ENCODE measurements around the gene ANKRD12. TPM values are rescaled to one million over a fixed set of nuclear protein-coding genes. Genes with fewer than 3 reads are reported as not detected.

ANKRD12 gene
- polyA plus RNA-seq, 4 donors = 7.5 to 22.2 (median 21.1) TPM

GRCh38 chr18:9283791-9284190 is 147.2 kb downstream of the ANKRD12 start:
- no peak overlapping the region for H3K27ac ChIP-seq (ENCODE audit: low read depth in 1 of 3, low read length in 2 of 3)
- no peaks in the 10 kb centered on the region for H3K9me3 ChIP-seq (ENCODE audit: control insufficient read depth in 2 of 2, insufficient read depth in 1 of 2, low read depth in 1 of 2, low read length in 1 of 2)
- no peak for FAIRE-seq
- no peaks in the 10 kb centered on the region for H3K27me3 ChIP-seq (ENCODE audit: control insufficient read depth in 3 of 3, insufficient read depth in 3 of 3, low read length in 3 of 3)
- 79 to 94% (median 93%) methylated on average over 2 of the region's 2 CpGs for WGBS, 3 donors
- peaks cover 0 to 5% (median 0%) of the 10 kb centered on the region in 3 donors for H3K36me3 ChIP-seq (ENCODE audit: control insufficient read depth in 3 of 3, insufficient read depth in 2 of 3, low read depth in 1 of 3, low read length in 3 of 3)
- H3K4me3 ChIP-seq (ENCODE audit: low read depth in 1 of 3, low read length in 3 of 3) = no peak overlapping the region
- H3K4me1 ChIP-seq (ENCODE audit: control insufficient read depth in 3 of 3, insufficient read depth in 2 of 3, low read depth in 1 of 3, low read length in 2 of 3) = no peaks in the 10 kb centered on the region
- no peak for DNase-seq

- 93 to 94% (median 94%) methylated on average over 2 of the region's 2 CpGs for WGBS, 3 donors
- Histone ChIP-seq H3K9me3 (ENCODE audit: control insufficient read depth in 2 of 2, insufficient read depth in 1 of 2, low read depth in 1 of 2, low read length in 1 of 2) (peaks cover 0 to 4% of the 10 kb centered on the region in 2 donors), H3K27me3 (ENCODE audit: control insufficient read depth in 3 of 3, insufficient read depth in 3 of 3, low read length in 3 of 3) (no peaks in the 10 kb centered on the region), H3K4me1 (ENCODE audit: control insufficient read depth in 3 of 3, insufficient read depth in 2 of 3, low read depth in 1 of 3, low read length in 2 of 3) (no peaks in the 10 kb centered on the region), H3K4me3 (ENCODE audit: low read depth in 1 of 3, low read length in 3 of 3) (no peak overlapping the region), H3K36me3 (ENCODE audit: control insufficient read depth in 3 of 3, insufficient read depth in 2 of 3, low read depth in 1 of 3, low read length in 3 of 3) (no peaks in the 10 kb centered on the region), H3K27ac (ENCODE audit: low read depth in 1 of 3, low read length in 2 of 3) (no peak overlapping the region)
- FAIRE-seq = no peak
- no peak for DNase-seq
Measured at GRCh38 chr18:9285604-9286003, 149.0 kb downstream of the ANKRD12 start.

DNA sequence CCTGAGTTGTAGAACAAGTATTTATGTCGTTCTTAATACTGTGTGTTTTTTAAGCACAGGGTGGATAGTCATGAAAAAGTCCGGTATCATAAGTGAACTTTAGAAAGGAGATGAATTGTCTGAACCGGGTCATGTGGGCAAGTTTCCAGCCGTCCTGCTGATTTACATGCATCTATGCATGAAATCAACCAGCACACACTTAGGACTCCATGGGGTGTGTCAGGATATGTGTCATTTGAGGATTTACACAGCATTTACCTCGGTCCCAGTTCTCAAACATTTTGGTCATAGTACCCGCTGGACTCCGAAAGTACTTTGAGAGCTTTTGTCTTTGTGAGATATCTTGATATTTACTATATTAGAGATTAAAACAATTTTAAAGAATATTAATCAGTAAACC is 150.5 kb downstream of the ANKRD12 start:
- no peak overlapping the region for H3K4me3 ChIP-seq (ENCODE audit: low read depth in 1 of 3, low read length in 3 of 3)
- H3K4me1 ChIP-seq (ENCODE audit: control insufficient read depth in 3 of 3, insufficient read depth in 2 of 3, low read depth in 1 of 3, low read length in 2 of 3) = no peaks in the 10 kb centered on the region
- no peak overlapping the region for H3K27ac ChIP-seq (ENCODE audit: low read depth in 1 of 3, low read length in 2 of 3)
- DNase-seq (no peak), FAIRE-seq (no peak)
- WGBS, 3 donors = 74 to 80% (median 75%) methylated on average over 7 of the region's 7 CpGs
- no peaks in the 10 kb centered on the region for H3K27me3 ChIP-seq (ENCODE audit: control insufficient read depth in 3 of 3, insufficient read depth in 3 of 3, low read length in 3 of 3)
- H3K9me3 ChIP-seq (ENCODE audit: control insufficient read depth in 2 of 2, insufficient read depth in 1 of 2, low read depth in 1 of 2, low read length in 1 of 2) = peaks cover 0 to 11% of the 10 kb centered on the region in 2 donors
- no peaks in the 10 kb centered on the region for H3K36me3 ChIP-seq (ENCODE audit: control insufficient read depth in 3 of 3, insufficient read depth in 2 of 3, low read depth in 1 of 3, low read length in 3 of 3)

- H3K4me1 ChIP-seq (ENCODE audit: control insufficient read depth in 3 of 3, insufficient read depth in 2 of 3, low read depth in 1 of 3, low read length in 2 of 3) = no peaks in the 10 kb centered on the region
- DNase-seq = no peak
- peaks cover 0 to 27% of the 10 kb centered on the region in 2 donors for H3K9me3 ChIP-seq (ENCODE audit: control insufficient read depth in 2 of 2, insufficient read depth in 1 of 2, low read depth in 1 of 2, low read length in 1 of 2)
- no peaks in the 10 kb centered on the region for H3K36me3 ChIP-seq (ENCODE audit: control insufficient read depth in 3 of 3, insufficient read depth in 2 of 3, low read depth in 1 of 3, low read length in 3 of 3)
- no peak overlapping the region for H3K4me3 ChIP-seq (ENCODE audit: low read depth in 1 of 3, low read length in 3 of 3)
- H3K27ac ChIP-seq (ENCODE audit: low read depth in 1 of 3, low read length in 2 of 3) = no peak overlapping the region
- no peak for FAIRE-seq
- no peaks in the 10 kb centered on the region for H3K27me3 ChIP-seq (ENCODE audit: control insufficient read depth in 3 of 3, insufficient read depth in 3 of 3, low read length in 3 of 3)
Measured at GRCh38 chr18:9289698-9290097, 153.1 kb downstream of the ANKRD12 start.

DNA sequence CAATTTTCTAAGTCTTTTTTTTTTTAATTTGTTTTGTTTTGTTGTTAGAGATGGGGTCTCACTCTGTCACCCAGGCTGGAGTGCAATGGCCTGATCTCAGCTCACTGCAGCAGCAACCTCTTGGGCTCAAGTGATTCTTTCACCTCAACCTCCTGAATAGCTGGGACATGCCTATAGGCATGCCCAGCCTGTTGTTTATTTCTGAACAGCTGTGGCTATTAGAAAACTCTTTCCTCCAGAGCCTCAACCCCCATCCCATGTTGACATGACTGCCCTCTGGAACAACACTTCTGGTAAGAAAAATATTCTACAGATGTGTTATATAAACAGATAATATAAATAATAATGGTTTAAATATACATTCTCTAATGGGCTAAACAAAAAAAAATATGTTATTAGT is 153.6 kb downstream of the ANKRD12 start:
- no peaks in the 10 kb centered on the region for H3K36me3 ChIP-seq (ENCODE audit: control insufficient read depth in 3 of 3, insufficient read depth in 2 of 3, low read depth in 1 of 3, low read length in 3 of 3)
- no peak overlapping the region for H3K4me3 ChIP-seq (ENCODE audit: low read depth in 1 of 3, low read length in 3 of 3)
- H3K27me3 ChIP-seq (ENCODE audit: control insufficient read depth in 3 of 3, insufficient read depth in 3 of 3, low read length in 3 of 3) = no peaks in the 10 kb centered on the region
- no peak overlapping the region for H3K27ac ChIP-seq (ENCODE audit: low read depth in 1 of 3, low read length in 2 of 3)
- DNase-seq = no peak
- no peaks in the 10 kb centered on the region for H3K4me1 ChIP-seq (ENCODE audit: control insufficient read depth in 3 of 3, insufficient read depth in 2 of 3, low read depth in 1 of 3, low read length in 2 of 3)
- peaks cover 0 to 31% of the 10 kb centered on the region in 2 donors for H3K9me3 ChIP-seq (ENCODE audit: control insufficient read depth in 2 of 2, insufficient read depth in 1 of 2, low read depth in 1 of 2, low read length in 1 of 2)
- no peak for FAIRE-seq

DNA sequence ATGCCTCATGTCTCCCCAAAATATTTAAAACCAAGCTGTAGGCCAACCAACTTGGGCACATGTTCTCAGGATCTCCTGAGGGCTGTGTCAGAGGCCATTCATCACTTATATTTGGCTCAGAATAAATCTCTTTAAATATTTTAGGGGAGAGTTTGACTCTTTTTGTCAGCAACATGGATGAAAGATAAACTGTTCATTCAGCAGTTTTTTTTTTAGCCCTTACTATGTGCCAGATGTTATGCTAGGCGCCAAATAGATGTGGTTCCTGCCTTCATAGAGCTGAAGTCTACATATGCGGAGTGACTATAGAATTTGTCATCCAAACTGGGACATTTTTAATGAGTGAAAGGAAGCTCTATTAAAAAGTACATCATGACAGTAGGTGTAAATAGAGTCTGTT is 155.5 kb downstream of the ANKRD12 start:
- H3K27ac ChIP-seq (ENCODE audit: low read depth in 1 of 3, low read length in 2 of 3) = no peak overlapping the region
- no peaks in the 10 kb centered on the region for H3K27me3 ChIP-seq (ENCODE audit: control insufficient read depth in 3 of 3, insufficient read depth in 3 of 3, low read length in 3 of 3)
- DNase-seq = no peak
- H3K9me3 ChIP-seq (ENCODE audit: control insufficient read depth in 2 of 2, insufficient read depth in 1 of 2, low read depth in 1 of 2, low read length in 1 of 2) = peaks cover 0 to 39% of the 10 kb centered on the region in 2 donors
- no peak for FAIRE-seq
- WGBS, 3 donors = 95 to 97% (median 97%) methylated on average over 2 of the region's 2 CpGs
- no peak overlapping the region for H3K4me3 ChIP-seq (ENCODE audit: low read depth in 1 of 3, low read length in 3 of 3)
- H3K36me3 ChIP-seq (ENCODE audit: control insufficient read depth in 3 of 3, insufficient read depth in 2 of 3, low read depth in 1 of 3, low read length in 3 of 3) = no peaks in the 10 kb centered on the region
- H3K4me1 ChIP-seq (ENCODE audit: control insufficient read depth in 3 of 3, insufficient read depth in 2 of 3, low read depth in 1 of 3, low read length in 2 of 3) = no peaks in the 10 kb centered on the region

- H3K27ac ChIP-seq (ENCODE audit: low read depth in 1 of 3, low read length in 2 of 3) = no peak overlapping the region
- H3K36me3 ChIP-seq (ENCODE audit: control insufficient read depth in 3 of 3, insufficient read depth in 2 of 3, low read depth in 1 of 3, low read length in 3 of 3) = no peaks in the 10 kb centered on the region
- FAIRE-seq (no peak), DNase-seq (no peak)
- H3K9me3 ChIP-seq (ENCODE audit: control insufficient read depth in 2 of 2, insufficient read depth in 1 of 2, low read depth in 1 of 2, low read length in 1 of 2) = peaks cover 0 to 46% of the 10 kb centered on the region in 2 donors
- H3K4me3 ChIP-seq (ENCODE audit: low read depth in 1 of 3, low read length in 3 of 3) = no peak overlapping the region
- 81 to 95% (median 89%) methylated on average over 1 of the region's 1 CpG for WGBS, 3 donors
- no peaks in the 10 kb centered on the region for H3K4me1 ChIP-seq (ENCODE audit: control insufficient read depth in 3 of 3, insufficient read depth in 2 of 3, low read depth in 1 of 3, low read length in 2 of 3)
- H3K27me3 ChIP-seq (ENCODE audit: control insufficient read depth in 3 of 3, insufficient read depth in 3 of 3, low read length in 3 of 3) = no peaks in the 10 kb centered on the region
Measured at GRCh38 chr18:9293948-9294347, 157.4 kb downstream of the ANKRD12 start.

DNA sequence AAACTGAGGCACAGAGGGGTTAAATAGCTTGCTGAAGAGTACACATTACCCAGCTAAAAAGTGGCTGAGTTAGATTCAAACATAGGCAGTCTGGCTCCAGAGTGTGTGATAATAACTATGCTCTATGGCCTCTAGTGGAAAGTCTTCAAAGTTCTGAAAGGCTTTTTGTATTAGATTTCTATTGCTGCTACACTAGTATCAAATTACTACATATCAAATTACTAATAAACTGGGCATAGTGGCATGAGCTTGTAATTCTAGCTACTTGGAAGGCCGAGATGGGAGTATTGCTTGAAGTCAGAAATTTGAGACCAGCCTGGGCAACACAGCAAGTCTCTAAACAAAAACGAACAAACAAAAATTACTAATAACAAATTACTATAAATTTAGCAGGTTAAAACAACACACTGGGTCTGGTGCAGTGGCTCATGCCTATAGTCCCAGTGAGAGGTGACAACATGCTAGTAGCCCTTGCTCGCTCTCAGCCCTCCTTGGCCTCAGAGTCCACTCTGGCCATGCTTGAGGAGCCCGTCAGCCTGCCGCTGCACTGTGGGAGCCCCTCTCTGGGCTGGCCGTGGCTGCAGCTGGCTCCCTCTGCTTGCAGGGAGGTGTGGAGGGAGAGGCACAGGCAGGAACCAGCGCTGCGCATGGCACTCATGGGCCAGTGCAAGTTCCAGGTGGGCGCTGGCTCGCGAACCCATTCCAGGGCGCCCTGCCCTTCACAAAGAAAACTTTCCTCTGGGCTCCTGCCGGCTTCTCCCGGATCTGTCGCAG is 159.8 kb downstream of the ANKRD12 start:
- DNase-seq (no peak), FAIRE-seq (no peak)
- Histone ChIP-seq H3K36me3 (ENCODE audit: control insufficient read depth in 3 of 3, insufficient read depth in 2 of 3, low read depth in 1 of 3, low read length in 3 of 3) (no peaks in the 10 kb centered on the region), H3K4me1 (ENCODE audit: control insufficient read depth in 3 of 3, insufficient read depth in 2 of 3, low read depth in 1 of 3, low read length in 2 of 3) (no peaks in the 10 kb centered on the region), H3K9me3 (ENCODE audit: control insufficient read depth in 2 of 2, insufficient read depth in 1 of 2, low read depth in 1 of 2, low read length in 1 of 2) (peaks cover 0 to 38% of the 10 kb centered on the region in 2 donors), H3K27me3 (ENCODE audit: control insufficient read depth in 3 of 3, insufficient read depth in 3 of 3, low read length in 3 of 3) (no peaks in the 10 kb centered on the region), H3K27ac (ENCODE audit: low read depth in 1 of 3, low read length in 2 of 3) (no peak overlapping the region), H3K4me3 (ENCODE audit: low read depth in 1 of 3, low read length in 3 of 3) (no peak overlapping the region)
- WGBS, 3 donors = 96 to 97% (median 97%) methylated on average over 14 to 15 of the region's 15 CpGs

DNA sequence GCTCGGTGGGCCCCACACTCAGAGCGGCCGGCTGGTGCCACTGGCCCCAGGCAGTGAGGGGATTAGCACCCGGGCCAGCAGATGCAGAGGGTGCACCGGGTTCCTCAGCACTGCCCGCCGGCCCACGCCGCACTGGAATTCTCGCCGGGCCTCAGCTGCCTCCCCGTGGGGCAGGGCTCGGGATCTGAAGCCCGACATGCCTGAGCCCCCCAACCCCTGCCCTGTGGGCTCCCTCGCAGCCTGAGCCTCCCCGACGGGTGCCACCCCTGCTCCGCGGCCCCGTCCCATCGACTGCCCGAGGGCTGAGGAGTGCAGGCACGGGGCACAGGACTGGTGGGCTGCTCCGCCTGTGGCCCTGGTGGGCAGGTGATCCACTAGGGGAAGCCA is 160.4 kb downstream of the ANKRD12 start:
- FAIRE-seq = no peak
- no peak for DNase-seq
- H3K27ac ChIP-seq (ENCODE audit: low read depth in 1 of 3, low read length in 2 of 3) = no peak overlapping the region
- no peaks in the 10 kb centered on the region for H3K4me1 ChIP-seq (ENCODE audit: control insufficient read depth in 3 of 3, insufficient read depth in 2 of 3, low read depth in 1 of 3, low read length in 2 of 3)
- peaks cover 0 to 36% of the 10 kb centered on the region in 2 donors for H3K9me3 ChIP-seq (ENCODE audit: control insufficient read depth in 2 of 2, insufficient read depth in 1 of 2, low read depth in 1 of 2, low read length in 1 of 2)
- WGBS, 3 donors = 97 to 98% (median 97%) methylated on average over 24 of the region's 24 CpGs
- no peaks in the 10 kb centered on the region for H3K27me3 ChIP-seq (ENCODE audit: control insufficient read depth in 3 of 3, insufficient read depth in 3 of 3, low read length in 3 of 3)
- H3K4me3 ChIP-seq (ENCODE audit: low read depth in 1 of 3, low read length in 3 of 3) = no peak overlapping the region
- H3K36me3 ChIP-seq (ENCODE audit: control insufficient read depth in 3 of 3, insufficient read depth in 2 of 3, low read depth in 1 of 3, low read length in 3 of 3) = no peaks in the 10 kb centered on the region
